H1 (cell line): ENCODE measurements around the gene PTGDR2. TPM values are rescaled to one million over a fixed set of nuclear protein-coding genes. Genes with fewer than 3 reads are reported as not detected.

Experiments used
- CTCF ChIA-PET: fragments of 300-600 bp; sonication (Branson Sonifier 250); formaldehyde crosslinking; loops from one replicate; lab custom pipeline; 2021; ENCODE audit not compliant: partially characterized antibody; lab: Charles Lee
- POLR2A ChIA-PET: fragments of 300-600 bp; sonication (Branson Sonifier 250); formaldehyde crosslinking; loops from one replicate; lab custom pipeline; 2021; ENCODE audit warnings: inconsistent platforms; ENCODE audit not compliant: partially characterized antibody; lab: Charles Lee
- DNase-seq, 2 experiments: peaks; one replicate each; pipeline versions ENCODE4 v3.0.0 to v3.0.0-alpha.2; 2010 to 2022; ENCODE audit warnings: low spot score in 2 of 2, low read depth in 1 of 2, mixed read lengths in 1 of 2
- FAIRE-seq: peaks from 2 replicates; lab custom pipeline; 2011; peaks lifted over from hg19 to GRCh38; lab: Jason Lieb, UNC
- H2AFZ ChIP-seq: 2 replicates; pipeline ENCODE4 v1.8.1; 2012; ENCODE audit warnings: low read length, inconsistent platforms
- H2AK5ac ChIP-seq: 2 replicates; pipeline ENCODE4 v1.6.1; 2013; ENCODE audit warnings: low read depth, low read length
- H2BK120ac ChIP-seq: replicated peaks from 2 replicates; pipeline ENCODE3; 2013; ENCODE audit warnings: low read depth, low read length, inconsistent platforms
- H2BK12ac ChIP-seq: 2 replicates; pipeline ENCODE4 v1.6.1; 2013; ENCODE audit warnings: low read depth, low read length
- H2BK15ac ChIP-seq: 2 replicates; pipeline ENCODE4 v1.6.1; 2013; ENCODE audit warnings: low read length
- H2BK20ac ChIP-seq: 2 replicates; pipeline ENCODE4 v1.6.1; 2013; ENCODE audit warnings: low read length
- H2BK5ac ChIP-seq: 2 replicates; pipeline ENCODE4 v1.6.1; 2013; ENCODE audit warnings: low read depth, low read length
- H3K14ac ChIP-seq: 2 replicates; pipeline ENCODE4 v1.6.1; 2013; ENCODE audit warnings: inconsistent platforms; ENCODE audit not compliant: insufficient read length
- H3K18ac ChIP-seq: 2 replicates; pipeline ENCODE4 v1.6.1; 2013; ENCODE audit warnings: low read length; ENCODE audit errors: extremely low read depth
- H3K23ac ChIP-seq: 2 replicates; pipeline ENCODE4 v1.6.1; 2013; ENCODE audit warnings: inconsistent platforms; ENCODE audit not compliant: insufficient read length
- H3K23me2 ChIP-seq: 2 replicates; pipeline ENCODE4 v1.6.1; 2013; ENCODE audit warnings: low read depth, low read length
- H3K27ac ChIP-seq: 2 replicates; pipeline ENCODE4 v1.6.1; 2011; ENCODE audit warnings: low read depth, low read length, inconsistent platforms
- H3K27me3 ChIP-seq, 4 experiments: replicated peaks in 1 of 4; 1 replicate in 1 of 4; 2 replicates in 3 of 4; pipeline versions ENCODE4 v1.6.1 to v1.8.1; 2011 to 2013; ENCODE audit warnings: low read length in 3 of 4, mild to moderate bottlenecking in 3 of 4, inconsistent platforms in 2 of 4, mixed read lengths in 2 of 4, moderate library complexity in 1 of 4; ENCODE audit not compliant: control insufficient read depth in 3 of 4, insufficient read depth in 3 of 4; ENCODE audit errors: extremely low read depth in 1 of 4
- H3K36me3 ChIP-seq, 4 experiments: 2 replicates each; pipeline versions ENCODE4 v1.6.1 to v1.8.1; 2011 to 2013; ENCODE audit warnings: mild to moderate bottlenecking in 4 of 4, low read length in 3 of 4, moderate library complexity in 2 of 4, control low read depth in 1 of 4, inconsistent platforms in 1 of 4; ENCODE audit not compliant: insufficient read depth in 4 of 4, control insufficient read depth in 2 of 4
- H3K4ac ChIP-seq: replicated peaks from 2 replicates; pipeline ENCODE3; 2013; ENCODE audit warnings: low read length, low read depth, mixed read lengths, inconsistent platforms; ENCODE audit not compliant: insufficient read length
- H3K4me1 ChIP-seq, 4 experiments: replicated peaks in 1 of 4; 1 replicate in 1 of 4; 2 replicates in 3 of 4; pipeline versions ENCODE4 v1.6.1 to v1.8.1; 2011 to 2013; ENCODE audit warnings: low read length in 3 of 4, inconsistent platforms in 2 of 4, mixed read lengths in 1 of 4; ENCODE audit not compliant: insufficient read depth in 4 of 4, control insufficient read depth in 3 of 4
- H3K4me2 ChIP-seq, 2 experiments: 2 replicates each; pipeline versions ENCODE4 v1.6.1 to v1.8.1; 2011 to 2013; ENCODE audit warnings: low read depth in 2 of 2, low read length in 2 of 2, control low read depth in 1 of 2, inconsistent platforms in 1 of 2, mild to moderate bottlenecking in 1 of 2; ENCODE audit not compliant: insufficient read depth in 1 of 2
- H3K4me3 ChIP-seq, 4 experiments: fragments of 200-600, 300-600 bp in 1 of 4; sonication (generic), shearing (Covaris generic), sonication (Bioruptor Twin) in 1 of 4; 2 replicates each; pipeline versions ENCODE4 v1.5.1 to v1.8.1; 2011 to 2016; ENCODE audit warnings: low read length in 4 of 4, low read depth in 3 of 4, control low read depth in 2 of 4, inconsistent platforms in 2 of 4, mild to moderate bottlenecking in 2 of 4, mixed read lengths in 1 of 4, moderate library complexity in 1 of 4; ENCODE audit not compliant: insufficient read depth in 2 of 4; ENCODE audit errors: extremely low read depth in 1 of 4
- H3K56ac ChIP-seq: replicated peaks from 2 replicates; pipeline ENCODE3; 2013; ENCODE audit warnings: low read depth, mild to moderate bottlenecking, mixed read lengths, low read length, inconsistent platforms; ENCODE audit not compliant: insufficient read length
- H3K79me1 ChIP-seq: 2 replicates; pipeline ENCODE4 v1.6.1; 2013; ENCODE audit warnings: low read depth, low read length, control low read depth
- H3K79me2 ChIP-seq, 2 experiments: 2 replicates each; pipeline versions ENCODE4 v1.6.1 to v1.8.1; 2012 to 2013; ENCODE audit warnings: low read length in 2 of 2, mild to moderate bottlenecking in 2 of 2, inconsistent platforms in 1 of 2; ENCODE audit not compliant: insufficient read depth in 2 of 2, control insufficient read depth in 1 of 2
- H3K9ac ChIP-seq, 4 experiments: replicated peaks in 1 of 4; 1 replicate in 1 of 4; 2 replicates in 3 of 4; pipeline versions ENCODE4 v1.6.1 to v1.8.1; 2011 to 2013; ENCODE audit warnings: low read depth in 3 of 4, low read length in 3 of 4, control low read depth in 2 of 4, mild to moderate bottlenecking in 2 of 4, moderate library complexity in 2 of 4, inconsistent platforms in 1 of 4; ENCODE audit errors: extremely low read depth in 1 of 4
- H3K9me3 ChIP-seq, 2 experiments: 2 replicates each; pipeline versions ENCODE4 v1.6.1 to v1.8.1; 2012 to 2013; ENCODE audit warnings: mild to moderate bottlenecking in 2 of 2, moderate library complexity in 2 of 2, control low read depth in 1 of 2, inconsistent platforms in 1 of 2, low read depth in 1 of 2, low read length in 1 of 2, mixed read lengths in 1 of 2; ENCODE audit not compliant: insufficient read depth in 2 of 2
- H4K20me1 ChIP-seq, 2 experiments: replicated peaks in 1 of 2; 2 replicates each; pipeline versions ENCODE3 to v1.8.1; 2011 to 2013; ENCODE audit warnings: inconsistent platforms in 2 of 2, low read length in 2 of 2, mild to moderate bottlenecking in 1 of 2; ENCODE audit not compliant: insufficient read depth in 2 of 2, control insufficient read depth in 1 of 2
- H4K5ac ChIP-seq: 2 replicates; pipeline ENCODE4 v1.6.1; 2013; ENCODE audit warnings: low read length, low read depth, mixed read lengths, inconsistent platforms; ENCODE audit not compliant: insufficient read length
- H4K8ac ChIP-seq: 2 replicates; pipeline ENCODE4 v1.8.0; 2013; ENCODE audit warnings: mild to moderate bottlenecking, moderate library complexity, low read length, inconsistent platforms; ENCODE audit not compliant: insufficient read depth; ENCODE audit errors: extremely low read depth
- H4K91ac ChIP-seq: replicated peaks from 2 replicates; pipeline ENCODE3; 2013; ENCODE audit warnings: low read length, mixed read lengths, inconsistent platforms; ENCODE audit not compliant: insufficient read length
- BCL11A ChIP-seq, 2 experiments: IDR thresholded peaks; one replicate each; pipeline ENCODE4 v1.6.1; 2011; ENCODE audit warnings: low read depth in 2 of 2, low read length in 2 of 2, mild to moderate bottlenecking in 2 of 2
- CHD2 ChIP-seq: IDR thresholded peaks from 2 replicates; pipeline ENCODE4 v1.6.1; 2012; ENCODE audit warnings: low read length, improper control_type of control experiment
- EP300 ChIP-seq, 2 experiments: IDR thresholded peaks; 1 replicate in 1 of 2; 2 replicates in 1 of 2; pipeline ENCODE4 v1.6.1; 2011 to 2012; ENCODE audit warnings: low read depth in 2 of 2, low read length in 2 of 2, mild to moderate bottlenecking in 2 of 2, borderline replicate concordance in 1 of 2, inconsistent platforms in 1 of 2, moderate library complexity in 1 of 2
- NRF1 ChIP-seq: IDR thresholded peaks from 2 replicates; pipeline ENCODE4 v1.6.1; 2011; ENCODE audit warnings: mild to moderate bottlenecking, low read depth, low read length, improper control_type of control experiment
- RBBP5 ChIP-seq: IDR thresholded peaks from 2 replicates; pipeline ENCODE4 v1.7.1; 2012; ENCODE audit warnings: low read depth, mild to moderate bottlenecking, inconsistent platforms, low read length, moderate library complexity, borderline replicate concordance
- TCF12 ChIP-seq: IDR thresholded peaks from 2 replicates; pipeline ENCODE4 v1.6.1; 2011; ENCODE audit warnings: low read depth, mild to moderate bottlenecking, low read length
- WGBS, 2 experiments: shearing (Covaris generic) in 1 of 2; methylation state at CpG; one replicate each; pipeline versions ENCODE4 v1.1.6 to v1.1.7; 2013 to 2015; ENCODE audit warnings: low lambda C conversion rate in 2 of 2, mixed read lengths in 2 of 2, inconsistent platforms in 1 of 2, low coverage in 1 of 2, missing lambda C conversion rate in 1 of 2; ENCODE audit not compliant: insufficient replicate concordance in 2 of 2, insufficient coverage in 1 of 2, insufficient read length in 1 of 2; ENCODE audit errors: extremely low coverage in 1 of 2, missing lambda C conversion rate in 1 of 2; 5-methylcytosine and 5-hydroxymethylcytosine counted together
- polyA plus RNA-seq, 7 experiments: library from polyadenylated mRNA; depleted of rRNA in 3 of 7; stranded (reverse) in 5 of 7; unstranded in 2 of 7; fragments of >200 nt in 5 of 7; fragments of 200-250 nt in 2 of 7; gene quantifications; 1 replicate in 5 of 7; 2 replicates in 1 of 7; 4 replicates in 1 of 7; pipeline versions ENCODE4 v1.2.1 to v1.2.3, GENCODE V29; 2011 to 2013; ENCODE audit warnings: missing spikeins in 2 of 7, mixed read lengths in 2 of 7
- total RNA-seq: library from RNA; stranded (reverse); fragmentation: NEBNext Ultra II Directional; extraction: Animal tissue kit (Norgen Biotek cat#: 25700); gene quantifications from 2 replicates; pipeline ENCODE4 v1.2.1, GENCODE V29; 2021

Gene PTGDR2
- total and polyA plus RNA-seq, 2 of the 8 experiments (the other 6 are each of a cell fraction or from before 2014, with no cell fraction given), result 0.20 TPM; not detected in 1

DNA sequence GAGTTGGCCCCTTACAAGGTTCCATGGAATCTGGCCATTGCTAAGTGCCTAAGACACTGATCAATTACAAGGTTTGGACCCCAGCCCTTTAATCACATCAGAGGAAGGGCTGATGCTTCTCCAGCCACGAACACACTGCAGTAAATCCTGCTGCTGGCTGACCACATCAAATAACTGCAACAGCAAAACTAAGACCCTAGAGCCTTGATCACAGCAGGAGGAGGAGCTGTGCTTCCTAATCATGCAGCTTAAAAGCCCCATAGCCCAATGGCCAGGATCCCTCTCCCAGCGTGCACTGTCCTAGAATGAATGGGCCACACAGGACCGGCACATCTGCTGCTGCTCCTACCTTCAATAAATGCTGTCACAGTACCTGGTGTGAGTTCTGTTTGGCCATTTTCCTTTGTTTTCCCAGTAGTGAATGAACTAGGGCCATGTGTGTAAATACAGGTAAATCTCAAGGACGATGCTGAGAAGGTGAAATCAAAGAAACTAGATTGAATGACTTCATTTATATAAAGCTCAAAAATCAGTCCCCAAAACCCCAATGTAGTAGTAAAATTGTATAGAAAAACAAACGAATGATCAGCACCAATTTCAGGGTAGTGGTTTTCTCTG, 24.3 kb upstream of the PTGDR2 start:
- Histone ChIP-seq H2BK20ac (no peak overlapping the region), H3K23me2 (no peaks in the 10 kb centered on the region), H4K5ac (no peak overlapping the region), H2BK15ac (no peak overlapping the region), H2BK12ac (no peak overlapping the region), H3K56ac (no peak overlapping the region), H3K27ac (no peak overlapping the region), H4K91ac (no peak overlapping the region), H4K20me1 (no peaks in the 10 kb centered on the region), H3K27me3 (no peaks in the 10 kb centered on the region), H3K79me2 (no peaks in the 10 kb centered on the region), H2AK5ac (no peak overlapping the region), H2BK5ac (no peak overlapping the region), H3K18ac (no peak overlapping the region), H3K23ac (no peak overlapping the region), H3K9me3 (no peaks in the 10 kb centered on the region), H4K8ac (no peak overlapping the region), H3K9ac (no peak overlapping the region), H3K4ac (no peak overlapping the region), H3K79me1 (no peaks in the 10 kb centered on the region), H3K4me2 (no peak overlapping the region), H3K36me3 (peaks cover 0 to 5% (median 0%) of the 10 kb centered on the region in 4 experiments; a peak in 2 of 8 replicates), H3K4me3 (no peak overlapping the region), H2BK120ac (no peak overlapping the region), H3K14ac (no peak overlapping the region), H3K4me1 (no peaks in the 10 kb centered on the region), H2AFZ (no peak overlapping the region)
- FAIRE-seq (no peak), DNase-seq (no peak)
- WGBS, 2 experiments, result 89% methylated on average over 5 of the region's 5 CpGs; no CpG with 5 or more reads in 1 of the 2 experiments
- ChIA-PET POLR2A (interaction anchor here (0.9 to 1.5 kb wide), 4 partner anchors 9 to 13 kb away, joined by 3 to 4 read pairs (median 3); partner anchors contain the start of gene ZP1), CTCF (interaction anchor here (1.2 to 3.9 kb wide), 3 partner anchors 8 to 49 kb away, joined by 3 to 22 read pairs (median 3); no protein-coding TSS in a partner anchor)
- TF ChIP-seq CHD2 (no peak), EP300 (IDR thresholded peaks at IDR 0.05; ENCODE audit: borderline replicate concordance in 1 of 2, low read depth in 2 of 2, low read length in 2 of 2) (no peak), NRF1 (no peak), RBBP5 (no peak), TCF12 (no peak), BCL11A (IDR thresholded peaks at IDR 0.05; ENCODE audit: low read depth in 2 of 2, low read length in 2 of 2) (no peak)
